Measurements from ENCODE around the gene FRMD4A. TPM values are rescaled to one million over a fixed set of nuclear protein-coding genes. Genes with fewer than 3 reads are reported as not detected.

FRMD4A gene
- total RNA-seq, 2 donors from 2014 or later, result 18.9 to 46.1 TPM

- TF ChIP-seq, protein P1, sequence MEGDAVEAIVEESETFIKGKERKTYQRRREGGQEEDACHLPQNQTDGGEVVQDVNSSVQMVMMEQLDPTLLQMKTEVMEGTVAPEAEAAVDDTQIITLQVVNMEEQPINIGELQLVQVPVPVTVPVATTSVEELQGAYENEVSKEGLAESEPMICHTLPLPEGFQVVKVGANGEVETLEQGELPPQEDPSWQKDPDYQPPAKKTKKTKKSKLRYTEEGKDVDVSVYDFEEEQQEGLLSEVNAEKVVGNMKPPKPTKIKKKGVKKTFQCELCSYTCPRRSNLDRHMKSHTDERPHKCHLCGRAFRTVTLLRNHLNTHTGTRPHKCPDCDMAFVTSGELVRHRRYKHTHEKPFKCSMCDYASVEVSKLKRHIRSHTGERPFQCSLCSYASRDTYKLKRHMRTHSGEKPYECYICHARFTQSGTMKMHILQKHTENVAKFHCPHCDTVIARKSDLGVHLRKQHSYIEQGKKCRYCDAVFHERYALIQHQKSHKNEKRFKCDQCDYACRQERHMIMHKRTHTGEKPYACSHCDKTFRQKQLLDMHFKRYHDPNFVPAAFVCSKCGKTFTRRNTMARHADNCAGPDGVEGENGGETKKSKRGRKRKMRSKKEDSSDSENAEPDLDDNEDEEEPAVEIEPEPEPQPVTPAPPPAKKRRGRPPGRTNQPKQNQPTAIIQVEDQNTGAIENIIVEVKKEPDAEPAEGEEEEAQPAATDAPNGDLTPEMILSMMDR (IDR thresholded peaks at IDR 0.05), result no peak
- no peak for TF ChIP-seq POLR2A (IDR thresholded peaks at IDR 0.05)
- peak overlapping the region in 2 of 4 donors; percentile 47 to 49 for H3K27ac ChIP-seq
- no peaks in the 10 kb centered on the region for H3K27me3 ChIP-seq
- no peak overlapping the region for H3K4me3 ChIP-seq
- no peak for ATAC-seq
- no peak for DNase-seq
- peaks cover 10% of the 10 kb centered on the region for H3K4me1 ChIP-seq
- 45 to 61% methylated on average over 4 of the region's 4 CpGs for WGBS, 2 donors
- H3K36me3 ChIP-seq (replicated peaks in 1 of 2; ENCODE audit: insufficient read depth in 1 of 2, low read depth in 2 of 2), result no peaks in the 10 kb centered on the region
- intact Hi-C loops (cut with DNase I), result no loop called here
- no peaks in the 10 kb centered on the region for H3K9me3 ChIP-seq
Observed at GRCh38 chr10:13725594-13725993, 605.1 kb downstream of the FRMD4A start.

DNA sequence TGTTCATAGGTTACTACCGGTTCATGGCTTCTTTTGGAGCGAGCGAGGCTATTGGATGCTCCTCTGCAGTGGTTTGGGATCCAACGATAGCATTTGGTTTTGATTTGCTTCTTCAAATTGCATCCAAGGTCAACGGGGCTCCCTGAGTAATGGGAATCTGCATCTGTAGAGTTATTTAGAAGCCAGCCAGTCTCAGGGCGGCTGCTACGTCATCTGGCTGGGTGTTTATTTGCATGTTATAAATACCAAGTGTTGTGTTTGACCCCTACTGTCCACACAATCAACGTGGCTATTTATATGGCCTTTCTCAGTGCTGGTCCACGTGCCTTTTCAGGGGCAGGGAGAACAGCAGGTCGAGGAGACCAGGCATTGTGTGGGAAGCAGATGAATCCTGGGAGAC is 606.2 kb downstream of the FRMD4A start:
- no peaks in the 10 kb centered on the region for H3K36me3 ChIP-seq (replicated peaks in 1 of 2; ENCODE audit: insufficient read depth in 1 of 2, low read depth in 2 of 2)
- H3K27ac ChIP-seq, result peak overlapping the region in 2 of 4 donors; percentile 47 to 49
- H3K4me1 ChIP-seq, result peaks cover 18% of the 10 kb centered on the region
- TF ChIP-seq, protein P1 (IDR thresholded peaks at IDR 0.05), result no peak
- TF ChIP-seq POLR2A (IDR thresholded peaks at IDR 0.05), result no peak
- H3K4me3 ChIP-seq, result no peak overlapping the region
- no peaks in the 10 kb centered on the region for H3K27me3 ChIP-seq
- ATAC-seq (peak; percentile 31), DNase-seq (no peak)
- H3K9me3 ChIP-seq, result no peaks in the 10 kb centered on the region
- WGBS, 2 donors, result 50 to 53% methylated on average over 10 of the region's 10 CpGs
- intact Hi-C loops (cut with DNase I), result no loop called here

DNA sequence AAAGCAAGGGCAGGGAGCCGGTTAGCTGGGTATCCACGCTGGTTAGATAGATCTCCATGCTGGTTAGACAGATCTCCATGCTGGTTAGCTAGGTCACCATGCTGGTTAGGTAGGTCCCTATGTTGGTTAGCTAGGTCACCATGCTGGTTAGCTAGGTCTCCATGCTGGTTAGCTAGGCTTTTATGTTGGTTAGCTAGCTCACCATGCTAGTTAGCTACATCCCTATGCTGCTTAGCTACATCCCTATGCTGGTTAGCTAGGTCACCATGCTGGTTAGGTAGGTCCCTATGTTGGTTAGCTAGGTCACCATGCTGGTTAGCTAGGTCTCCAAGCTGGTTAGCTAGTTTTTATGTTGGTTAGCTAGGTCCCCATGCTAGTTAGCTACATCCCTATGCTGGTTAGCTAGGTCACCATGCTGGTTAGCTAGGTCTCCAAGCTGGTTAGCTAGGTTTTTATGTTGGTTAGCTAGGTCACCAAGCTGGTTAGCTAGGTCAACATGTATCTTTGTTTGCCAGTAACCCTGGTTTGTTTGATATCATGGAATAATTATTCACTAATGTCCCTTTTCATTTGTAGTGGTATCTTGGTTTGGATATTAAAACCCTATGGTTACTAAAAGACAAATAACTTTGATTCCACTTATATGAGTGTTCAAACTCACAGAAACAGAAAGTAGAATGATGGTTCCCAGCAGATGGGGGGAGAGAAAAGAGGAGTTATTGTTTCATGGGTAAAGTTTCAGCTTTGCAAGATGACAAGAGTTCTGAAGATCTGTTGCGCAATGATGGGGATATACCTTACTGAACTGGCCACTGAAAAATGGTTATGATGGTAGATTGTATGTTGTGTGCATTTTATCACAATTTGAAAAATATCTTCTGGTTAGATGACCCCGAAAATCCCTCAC is 607.7 kb downstream of the FRMD4A start:
- WGBS, 2 donors, result 92 to 99% methylated on average over 4 of the region's 4 CpGs
- Histone ChIP-seq H3K36me3 (replicated peaks in 1 of 2; ENCODE audit: insufficient read depth in 1 of 2, low read depth in 2 of 2) (no peaks in the 10 kb centered on the region), H3K27me3 (no peaks in the 10 kb centered on the region), H3K27ac (no peak overlapping the region), H3K4me1 (peaks cover 31% of the 10 kb centered on the region), H3K4me3 (no peak overlapping the region), H3K9me3 (no peaks in the 10 kb centered on the region)
- DNase-seq, result no peak
- intact Hi-C loops (cut with DNase I), result no loop called here
- no peak for ATAC-seq
- no peak for TF ChIP-seq POLR2A (IDR thresholded peaks at IDR 0.05)
- TF ChIP-seq, protein P1 (IDR thresholded peaks at IDR 0.05), result no peak

- peaks cover 40% of the 10 kb centered on the region for H3K4me1 ChIP-seq
- H3K36me3 ChIP-seq (replicated peaks in 1 of 2; ENCODE audit: insufficient read depth in 1 of 2, low read depth in 2 of 2), result no peaks in the 10 kb centered on the region
- WGBS, 2 donors, result 88 to 89% methylated on average over 5 to 7 of the region's 7 CpGs
- intact Hi-C loops (cut with DNase I), result no loop called here
- TF ChIP-seq, protein P1 (IDR thresholded peaks at IDR 0.05), result no peak
- TF ChIP-seq POLR2A (IDR thresholded peaks at IDR 0.05), result no peak
- H3K4me3 ChIP-seq, result no peak overlapping the region
- ATAC-seq (no peak), DNase-seq (no peak)
- no peaks in the 10 kb centered on the region for H3K9me3 ChIP-seq
- no peaks in the 10 kb centered on the region for H3K27me3 ChIP-seq
- no peak overlapping the region for H3K27ac ChIP-seq
Observed at GRCh38 chr10:13721486-13721885, 609.2 kb downstream of the FRMD4A start.
